ENCODE results near the gene IQCM.

DNA sequence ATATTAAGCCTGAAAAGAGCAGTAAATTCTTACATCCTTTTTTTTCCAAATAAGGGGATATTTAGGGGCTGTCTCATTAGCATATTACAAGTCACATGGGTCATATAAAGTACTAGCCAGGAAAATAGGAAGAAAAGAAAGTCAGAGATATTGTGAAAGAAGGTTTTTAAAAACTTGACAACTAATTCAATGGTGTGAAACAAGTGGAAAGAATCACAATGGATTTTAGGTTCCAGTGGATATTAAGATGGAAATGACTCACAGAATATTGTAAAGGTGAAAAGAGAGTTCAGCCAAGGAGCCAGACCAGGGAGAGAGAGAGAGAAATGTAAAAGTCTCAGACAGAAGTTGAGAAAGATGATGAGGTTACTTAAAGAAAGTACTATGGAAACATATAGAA is 297.2 kb downstream of the IQCM start:
- TF ChIP-seq, protein P1, sequence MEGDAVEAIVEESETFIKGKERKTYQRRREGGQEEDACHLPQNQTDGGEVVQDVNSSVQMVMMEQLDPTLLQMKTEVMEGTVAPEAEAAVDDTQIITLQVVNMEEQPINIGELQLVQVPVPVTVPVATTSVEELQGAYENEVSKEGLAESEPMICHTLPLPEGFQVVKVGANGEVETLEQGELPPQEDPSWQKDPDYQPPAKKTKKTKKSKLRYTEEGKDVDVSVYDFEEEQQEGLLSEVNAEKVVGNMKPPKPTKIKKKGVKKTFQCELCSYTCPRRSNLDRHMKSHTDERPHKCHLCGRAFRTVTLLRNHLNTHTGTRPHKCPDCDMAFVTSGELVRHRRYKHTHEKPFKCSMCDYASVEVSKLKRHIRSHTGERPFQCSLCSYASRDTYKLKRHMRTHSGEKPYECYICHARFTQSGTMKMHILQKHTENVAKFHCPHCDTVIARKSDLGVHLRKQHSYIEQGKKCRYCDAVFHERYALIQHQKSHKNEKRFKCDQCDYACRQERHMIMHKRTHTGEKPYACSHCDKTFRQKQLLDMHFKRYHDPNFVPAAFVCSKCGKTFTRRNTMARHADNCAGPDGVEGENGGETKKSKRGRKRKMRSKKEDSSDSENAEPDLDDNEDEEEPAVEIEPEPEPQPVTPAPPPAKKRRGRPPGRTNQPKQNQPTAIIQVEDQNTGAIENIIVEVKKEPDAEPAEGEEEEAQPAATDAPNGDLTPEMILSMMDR (IDR thresholded peaks at IDR 0.05): no peak
- TF ChIP-seq POLR2A (IDR thresholded peaks at IDR 0.05): no peak

Data from heart left ventricle (tissue), 13 donors.